Calu3 (cell line): ENCODE data around the gene ATP6V1E1. TPM values are rescaled to one million over a fixed set of nuclear protein-coding genes. Genes with fewer than 3 reads are reported as not detected.
A peak's percentile ranks its signal among the peaks of the same experiment; 100 is the strongest.
"Not testable (repeated sequence)": the region's sequence is repeated elsewhere in the genome, so short reads cannot be mapped to it uniquely, and the experiment has no call there.

Source experiments
- BruUV-seq: library from RNA; stranded (reverse); fragments of 400-500 nt; replicated peaks from 2 replicates; lab custom pipeline; 2021; lab: Mats Ljungman, UMichigan
- CTCF ChIA-PET: fragments of 300-600 bp; sonication (Branson Sonifier 250); formaldehyde crosslinking; loops from one replicate; lab custom pipeline; 2022; ENCODE audit warnings: antibody characterized with exemption; lab: Charles Lee
- DNase-seq: peaks from one replicate; pipeline ENCODE4 v3.0.0; 2022
- H3K27ac Mint-ChIP-seq: one replicate; pipeline ENCODE4 v1.8.0; 2022; ENCODE audit warnings: mixed read lengths; ENCODE audit not compliant: unreplicated experiment
- H3K27me3 Mint-ChIP-seq: one replicate; pipeline ENCODE4 v1.8.0; 2022; ENCODE audit warnings: mixed read lengths; ENCODE audit not compliant: unreplicated experiment
- H3K36me3 Mint-ChIP-seq: one replicate; pipeline ENCODE4 v1.8.0; 2022; ENCODE audit warnings: mild to moderate bottlenecking, moderate library complexity, mixed read lengths; ENCODE audit not compliant: insufficient read depth, unreplicated experiment
- H3K4me1 Mint-ChIP-seq: one replicate; pipeline ENCODE4 v1.8.0; 2022; ENCODE audit warnings: mild to moderate bottlenecking, low read depth, mixed read lengths; ENCODE audit not compliant: unreplicated experiment
- H3K4me3 Mint-ChIP-seq: one replicate; pipeline ENCODE4 v1.8.0; 2022; ENCODE audit warnings: mild to moderate bottlenecking, low read depth, moderate library complexity, mixed read lengths; ENCODE audit not compliant: unreplicated experiment
- H3K9me3 Mint-ChIP-seq: one replicate; pipeline ENCODE4 v1.8.0; 2022; ENCODE audit warnings: low read depth, mixed read lengths; ENCODE audit not compliant: unreplicated experiment
- CTCF ChIP-seq: fragments of 200-600 bp; IDR thresholded peaks from one replicate; pipeline ENCODE4 v1.8.0; 2022; ENCODE audit warnings: antibody characterized with exemption; ENCODE audit not compliant: unreplicated experiment
- intact Hi-C: fragments of 100-400 bp; cut with micrococcal nuclease; formaldehyde crosslinking; loops from one replicate; pipeline ENCODE4 v1.10.0; 2022; ENCODE audit not compliant: unreplicated experiment
- total RNA-seq: library from RNA; stranded (reverse); gene quantifications from 2 replicates; pipeline ENCODE4 v1.2.3, GENCODE V29; 2022

Gene ATP6V1E1
- total RNA-seq, 1 experiment from 2014 or later: 105 TPM

GRCh38 chr22:17638432-17639246 lies 10.1 kb upstream of the ATP6V1E1 start, which contains the start of gene BCL2L13:
BCL2L13 (plus strand) TSS chr22:17638757; CDS start chr22:17655712, 16,955 bp downstream.
- TSS peak; percentile 61 for BruUV-seq
- no peaks in the 10 kb centered on the region for H3K27me3 Mint-ChIP-seq

GRCh38 chr22:17638182-17638431 lies 9.6 kb upstream of the ATP6V1E1 start:
- no peaks in the 10 kb centered on the region for H3K9me3 Mint-ChIP-seq
- no peak for TF ChIP-seq CTCF
- H3K27ac Mint-ChIP-seq: peak overlapping the region; percentile 87
- H3K4me3 Mint-ChIP-seq: peak overlapping the region; percentile 88
- CTCF ChIA-PET: interaction anchor here (2.2 kb wide), 1 partner anchor 80 kb away, joined by 7 read pairs; no protein-coding TSS in a partner anchor
- no TSS peak for BruUV-seq
- peaks cover 24% of the 10 kb centered on the region for H3K4me1 Mint-ChIP-seq
- intact Hi-C loops: no loop called here
- no peaks in the 10 kb centered on the region for H3K27me3 Mint-ChIP-seq
- DNase-seq: no peak
- peaks cover 32% of the 10 kb centered on the region for H3K36me3 Mint-ChIP-seq

More at GRCh38 chr22:17638432-17639246, 10.1 kb upstream of the ATP6V1E1 start, which contains the start of gene BCL2L13:
- Mint-ChIP-seq H3K4me3 (peak within 1 kb of the TSS; percentile 88), H3K27ac (peak within 1 kb of the TSS; percentile 87), H3K9me3 (no peaks in the 10 kb centered on the region), H3K4me1 (peaks cover 19% of the 10 kb centered on the region), H3K36me3 (peaks cover 32% of the 10 kb centered on the region)
- peak; percentile 92 for DNase-seq
- CTCF ChIA-PET: interaction anchor here (0.5 to 2.2 kb wide), 4 partner anchors 15 to 147 kb away, joined by 3 to 7 read pairs (median 5); no protein-coding TSS in a partner anchor
- intact Hi-C loops: no loop called here
- no peak for TF ChIP-seq CTCF

GRCh38 chr22:17637490-17638181 lies 9.1 kb upstream of the ATP6V1E1 start:
- no TSS peak for BruUV-seq
- H3K4me1 Mint-ChIP-seq: peaks cover 28% of the 10 kb centered on the region
- peak overlapping the region; percentile 88 for H3K4me3 Mint-ChIP-seq
- H3K27me3 Mint-ChIP-seq: no peaks in the 10 kb centered on the region
- no peak for DNase-seq
- H3K27ac Mint-ChIP-seq: peak overlapping the region; percentile 87
- CTCF ChIA-PET: no interaction called here
- peaks cover 32% of the 10 kb centered on the region for H3K36me3 Mint-ChIP-seq
- TF ChIP-seq CTCF: no peak
- intact Hi-C loops: no loop called here
- no peaks in the 10 kb centered on the region for H3K9me3 Mint-ChIP-seq

GRCh38 chr22:17636850-17637249 lies 8.3 kb upstream of the ATP6V1E1 start:
- DNase-seq, BruUV-seq, H3K9me3 Mint-ChIP-seq, H3K27ac Mint-ChIP-seq, CTCF ChIA-PET, H3K27me3 Mint-ChIP-seq, H3K4me3 Mint-ChIP-seq, intact Hi-C loops: not testable (repeated sequence)
- Mint-ChIP-seq H3K36me3 (peaks cover 29% of the 10 kb centered on the region), H3K4me1 (peaks cover 28% of the 10 kb centered on the region)
